Inflammatory macrophage treated with lipopolysaccharide for 1 hour (primary cell): ENCODE measurements around the gene U2AF1L4.
"Not testable (repeated sequence)": the region's sequence is repeated elsewhere in the genome, so short reads cannot be mapped to it uniquely, and the experiment has no call there.

Experiments used
- DNase-seq, 2 donors: peaks; one replicate each; pipeline ENCODE4 v3.0.0-alpha.2; 2020 to 2022

Gene U2AF1L4

DNA sequence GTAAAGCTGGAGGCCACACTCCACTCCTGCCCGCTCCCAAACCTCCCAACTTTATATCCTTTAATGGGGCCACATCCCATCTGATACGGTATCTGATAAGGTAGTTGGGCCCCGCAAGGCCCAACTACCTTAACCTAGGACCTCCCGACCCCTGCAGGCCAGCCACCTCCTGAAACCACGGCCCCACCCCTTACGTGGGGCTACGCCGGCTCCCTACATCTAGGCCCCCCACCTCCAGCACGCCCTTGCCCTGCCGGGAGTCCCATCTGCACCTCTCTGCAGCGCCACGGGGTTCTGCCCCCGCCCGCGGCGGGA, 5.2 kb downstream of the U2AF1L4 start:
- no peak for DNase-seq

DNA sequence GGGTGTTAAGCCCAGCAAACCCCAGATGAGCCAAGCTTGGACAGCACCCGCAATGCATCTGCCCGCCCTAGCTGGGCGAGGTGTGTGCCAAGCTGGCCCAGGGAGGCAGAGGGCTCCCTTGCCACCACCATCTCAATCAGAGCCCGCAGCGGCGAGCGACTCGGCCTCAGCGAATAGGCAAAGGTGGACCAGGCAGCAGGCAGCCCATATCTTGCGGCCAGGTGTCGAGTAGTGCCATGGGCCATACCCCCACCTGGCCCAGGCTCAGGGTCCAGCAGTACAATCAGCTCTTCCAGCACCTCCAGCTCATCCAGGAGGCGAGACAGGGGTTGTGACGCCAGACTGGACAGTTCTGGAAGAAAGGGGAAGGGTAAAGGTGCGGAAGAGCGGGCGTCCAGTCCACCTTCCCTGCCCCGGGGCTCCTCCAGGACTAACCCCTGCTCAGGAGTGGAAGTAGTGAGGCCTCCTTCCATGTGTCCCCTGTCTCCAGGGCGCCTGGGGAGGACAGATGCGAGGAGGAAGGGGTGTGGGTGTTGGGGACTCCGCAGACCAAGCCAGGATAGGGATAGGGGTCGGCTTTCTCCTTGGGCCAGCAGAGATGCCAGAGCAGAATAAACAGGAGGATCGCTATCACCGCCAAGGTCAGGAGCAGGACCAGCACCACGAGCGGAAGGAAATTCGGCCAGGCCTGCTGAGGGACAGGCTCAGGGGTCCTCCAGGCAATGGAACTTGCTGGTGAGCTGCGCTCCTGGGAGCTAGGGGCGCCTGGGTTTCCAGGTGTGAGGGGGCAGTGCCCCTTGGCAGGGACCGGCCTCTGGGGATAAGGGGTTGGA, 5.7 kb downstream of the U2AF1L4 start:
- no peak for DNase-seq

DNA sequence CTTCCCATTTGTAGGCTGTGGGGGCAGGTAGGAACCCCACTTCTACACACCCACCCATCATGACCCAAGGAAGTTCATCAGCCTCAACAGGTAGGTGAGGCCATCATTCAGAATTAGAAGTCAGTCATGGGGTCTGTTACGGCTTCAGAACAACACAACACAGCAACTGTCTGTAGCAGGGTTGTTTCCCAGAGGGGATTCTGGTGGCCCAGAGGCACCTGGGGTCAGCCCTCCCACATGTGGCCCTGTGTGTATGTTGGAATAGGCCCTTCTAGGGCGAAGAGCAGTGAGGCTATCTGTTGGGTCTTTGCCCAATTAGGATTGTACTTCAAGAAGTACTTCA, 6.4 kb downstream of the U2AF1L4 start:
- no peak for DNase-seq

DNA sequence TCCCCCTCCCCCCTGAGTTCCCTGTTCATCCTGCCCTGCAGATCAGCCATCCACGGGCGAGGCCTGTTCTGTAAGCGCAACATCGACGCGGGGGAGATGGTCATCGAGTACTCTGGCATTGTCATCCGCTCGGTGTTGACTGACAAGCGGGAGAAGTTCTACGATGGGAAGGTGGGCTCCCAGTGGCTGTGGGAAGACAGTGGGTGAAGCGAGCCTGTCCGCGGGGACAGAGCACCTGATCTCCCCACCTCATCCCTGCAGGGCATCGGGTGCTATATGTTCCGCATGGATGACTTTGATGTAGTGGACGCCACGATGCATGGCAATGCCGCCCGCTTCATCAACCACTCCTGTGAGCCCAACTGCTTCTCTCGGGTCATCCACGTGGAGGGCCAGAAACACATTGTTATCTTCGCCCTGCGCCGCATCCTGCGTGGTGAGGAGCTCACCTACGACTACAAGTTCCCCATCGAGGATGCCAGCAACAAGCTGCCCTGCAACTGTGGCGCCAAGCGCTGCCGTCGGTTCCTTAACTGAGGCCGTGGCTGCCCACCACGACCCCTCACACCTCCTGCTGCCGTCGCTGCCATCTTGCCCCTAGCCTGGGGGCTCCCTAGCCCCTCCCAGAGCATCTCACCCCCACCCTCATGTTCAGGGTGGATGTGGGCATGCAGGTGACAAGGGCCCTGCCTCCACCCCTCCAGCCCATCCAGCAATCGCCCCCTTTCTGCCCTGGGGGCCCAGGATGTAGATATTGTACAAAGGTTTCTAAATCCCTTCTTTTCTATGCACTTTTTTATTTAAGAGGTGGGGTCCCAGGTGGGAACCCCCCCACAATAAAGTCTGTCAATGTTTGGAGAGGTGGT, 7.0 kb downstream of the U2AF1L4 start:
- DNase-seq = no peak

DNA sequence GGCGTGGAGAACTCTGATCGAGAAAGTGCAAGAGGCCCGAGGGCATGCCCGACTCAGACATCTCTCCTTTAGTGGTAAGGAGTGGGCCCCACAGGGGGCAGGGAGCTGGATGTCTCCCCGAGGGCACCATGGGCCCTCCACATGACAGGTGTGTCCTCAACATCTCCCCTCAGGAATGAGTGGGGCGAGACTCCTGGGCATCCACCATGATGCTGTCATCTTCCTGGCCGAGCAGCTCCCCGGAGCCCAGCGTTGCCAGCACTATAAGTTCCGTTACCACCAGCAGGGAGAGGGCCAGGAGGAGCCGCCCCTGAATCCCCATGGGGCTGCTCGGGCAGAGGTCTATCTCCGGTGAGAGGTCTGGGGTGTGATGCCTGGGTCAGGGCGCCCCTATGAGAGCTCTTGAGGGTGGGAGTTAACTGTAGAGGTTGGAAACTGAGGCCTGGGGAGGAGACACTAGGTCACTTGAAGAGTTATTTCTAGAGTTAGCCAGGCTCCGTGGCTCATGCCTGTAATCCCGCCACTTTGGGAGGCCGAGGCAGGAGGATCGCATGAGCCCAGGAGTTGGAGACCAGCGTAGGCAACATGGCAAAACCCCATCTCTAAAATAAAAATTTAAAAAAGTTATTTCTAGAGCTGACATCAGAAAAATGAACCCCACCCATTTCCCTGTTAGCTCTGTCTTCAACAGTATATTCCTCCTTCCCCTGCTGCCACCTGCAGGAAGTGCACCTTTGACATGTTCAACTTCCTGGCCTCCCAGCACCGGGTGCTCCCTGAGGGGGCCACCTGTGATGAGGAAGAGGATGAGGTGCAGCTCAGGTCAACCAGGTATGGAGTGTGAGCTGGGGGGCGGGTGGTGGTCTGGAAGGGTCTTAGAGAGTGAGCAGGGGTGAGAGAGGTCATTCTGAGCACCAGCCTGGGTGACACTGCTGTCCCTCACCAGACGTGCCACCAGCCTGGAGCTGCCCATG, 8.0 kb downstream of the U2AF1L4 start:
- DNase-seq = no peak

DNA sequence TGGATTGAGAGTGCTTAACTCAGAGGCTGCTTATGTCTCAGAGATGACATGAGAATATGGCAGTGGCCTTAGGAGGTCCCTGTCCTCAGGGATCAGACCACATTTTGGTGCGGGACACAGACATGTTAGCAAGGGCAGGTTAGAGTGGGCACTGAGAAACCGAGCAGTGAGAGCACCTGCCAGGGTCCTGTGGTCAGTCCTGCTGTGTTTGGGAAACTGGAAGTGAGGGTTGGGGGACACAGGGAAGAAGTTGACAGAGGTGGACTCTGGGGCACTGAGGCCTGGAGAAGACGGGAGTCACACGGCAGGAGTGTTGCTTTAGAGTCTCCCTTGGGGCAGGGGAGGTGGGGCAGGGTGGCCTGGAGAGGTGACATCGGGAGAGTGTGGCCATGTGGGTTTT, 10.3 kb downstream of the U2AF1L4 start:
- no peak for DNase-seq

DNA sequence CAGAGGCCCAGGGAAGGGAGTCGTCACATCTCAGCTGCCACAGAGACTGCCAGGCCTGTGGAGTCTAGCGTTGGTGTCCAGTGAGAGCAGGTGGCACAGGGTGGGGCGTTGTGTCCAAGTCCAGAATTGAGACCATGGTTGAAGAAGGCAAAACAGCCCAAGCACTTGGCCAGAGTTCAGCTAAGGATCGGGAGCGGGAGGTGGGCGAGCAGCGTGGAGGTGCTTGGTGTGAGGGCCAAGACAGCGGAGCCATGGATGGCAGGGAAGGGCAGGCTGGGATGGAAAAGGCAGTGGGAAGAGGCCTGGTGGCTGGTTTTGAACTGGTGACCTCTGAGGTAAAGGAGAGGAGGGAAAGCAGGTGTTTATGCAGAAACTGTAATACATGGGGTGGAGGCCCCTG, 10.9 kb downstream of the U2AF1L4 start:
- DNase-seq = no peak

DNA sequence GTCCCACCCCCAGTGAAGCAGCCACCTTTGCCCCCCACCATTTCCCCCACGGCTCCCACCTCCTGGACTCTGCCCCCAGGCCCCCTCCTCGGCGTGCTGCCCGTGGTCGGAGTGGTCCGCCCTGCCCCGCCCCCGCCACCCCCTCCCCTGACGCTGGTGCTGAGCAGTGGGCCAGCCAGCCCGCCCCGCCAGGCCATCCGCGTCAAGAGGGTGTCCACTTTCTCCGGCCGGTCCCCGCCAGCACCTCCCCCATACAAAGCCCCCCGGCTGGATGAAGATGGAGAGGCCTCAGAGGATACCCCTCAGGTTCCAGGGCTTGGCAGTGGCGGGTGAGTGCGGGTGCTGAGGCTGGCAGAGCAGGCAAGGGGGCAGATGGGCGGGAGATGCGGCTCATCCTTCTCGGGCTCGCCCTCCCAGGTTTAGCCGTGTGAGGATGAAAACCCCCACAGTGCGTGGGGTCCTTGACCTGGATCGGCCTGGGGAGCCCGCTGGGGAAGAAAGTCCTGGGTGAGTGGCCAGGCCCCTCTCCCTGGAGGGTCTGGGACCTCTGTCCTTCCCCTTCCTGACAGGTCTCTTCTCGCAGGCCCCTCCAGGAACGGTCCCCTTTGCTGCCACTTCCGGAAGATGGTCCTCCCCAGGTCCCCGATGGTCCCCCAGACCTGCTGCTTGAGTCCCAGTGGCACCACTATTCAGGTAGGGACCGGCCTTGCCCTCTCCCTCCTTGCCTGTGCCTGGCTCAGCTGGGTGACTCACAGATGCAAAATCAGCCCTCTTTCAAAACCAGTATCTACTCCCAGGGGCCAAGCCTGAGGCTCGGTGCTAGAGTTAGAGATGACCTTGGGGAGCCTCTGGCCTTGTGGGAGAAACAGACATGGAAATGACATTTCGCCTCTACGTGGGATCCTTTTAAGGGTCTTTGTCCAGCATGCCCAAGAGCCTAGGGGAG, 11.8 kb downstream of the U2AF1L4 start:
- no peak for DNase-seq

DNA sequence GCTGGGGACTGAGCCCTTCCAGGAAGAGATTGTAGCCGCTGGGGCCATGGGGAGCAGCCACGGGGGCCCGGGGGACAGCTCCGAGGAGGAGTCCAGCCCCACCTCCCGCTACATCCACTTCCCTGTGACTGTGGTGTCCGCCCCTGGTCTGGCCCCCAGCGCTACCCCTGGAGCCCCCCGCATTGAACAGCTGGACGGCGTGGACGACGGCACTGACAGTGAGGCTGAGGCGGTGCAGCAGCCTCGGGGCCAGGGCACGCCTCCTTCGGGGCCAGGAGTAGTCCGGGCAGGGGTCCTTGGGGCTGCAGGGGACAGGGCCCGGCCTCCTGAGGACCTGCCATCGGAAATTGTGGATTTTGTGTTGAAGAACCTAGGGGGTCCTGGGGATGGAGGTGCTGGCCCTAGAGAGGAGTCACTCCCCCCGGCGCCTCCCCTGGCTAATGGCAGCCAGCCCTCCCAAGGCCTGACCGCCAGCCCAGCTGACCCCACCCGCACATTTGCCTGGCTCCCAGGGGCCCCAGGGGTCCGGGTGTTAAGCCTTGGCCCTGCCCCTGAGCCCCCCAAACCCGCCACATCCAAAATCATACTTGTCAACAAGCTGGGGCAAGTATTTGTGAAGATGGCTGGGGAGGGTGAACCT, 12.6 kb downstream of the U2AF1L4 start:
- DNase-seq = no peak

DNA sequence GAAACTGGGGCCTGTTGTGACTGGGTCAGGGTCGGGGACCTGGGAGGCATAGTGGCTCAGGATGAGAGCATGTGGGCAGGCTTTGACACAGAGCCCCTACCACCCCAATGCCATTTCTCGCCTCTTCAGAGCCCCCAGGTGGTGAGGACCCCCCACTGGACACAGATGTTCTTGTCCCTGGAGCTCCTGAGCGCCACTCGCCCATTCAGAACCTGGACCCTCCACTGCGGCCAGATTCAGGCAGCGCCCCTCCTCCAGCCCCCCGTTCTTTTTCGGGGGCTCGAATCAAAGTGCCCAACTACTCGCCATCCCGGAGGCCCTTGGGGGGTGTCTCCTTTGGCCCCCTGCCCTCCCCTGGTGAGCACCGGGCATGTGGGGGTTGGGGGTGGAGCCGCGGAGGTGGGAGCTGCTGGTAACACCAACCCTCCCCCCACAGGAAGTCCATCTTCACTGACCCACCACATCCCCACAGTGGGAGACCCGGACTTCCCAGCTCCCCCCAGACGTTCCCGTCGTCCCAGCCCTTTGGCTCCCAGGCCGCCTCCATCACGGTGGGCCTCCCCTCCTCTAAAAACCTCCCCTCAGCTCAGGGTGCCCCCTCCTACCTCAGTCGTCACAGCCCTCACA, 13.3 kb downstream of the U2AF1L4 start:
- no peak for DNase-seq

DNA sequence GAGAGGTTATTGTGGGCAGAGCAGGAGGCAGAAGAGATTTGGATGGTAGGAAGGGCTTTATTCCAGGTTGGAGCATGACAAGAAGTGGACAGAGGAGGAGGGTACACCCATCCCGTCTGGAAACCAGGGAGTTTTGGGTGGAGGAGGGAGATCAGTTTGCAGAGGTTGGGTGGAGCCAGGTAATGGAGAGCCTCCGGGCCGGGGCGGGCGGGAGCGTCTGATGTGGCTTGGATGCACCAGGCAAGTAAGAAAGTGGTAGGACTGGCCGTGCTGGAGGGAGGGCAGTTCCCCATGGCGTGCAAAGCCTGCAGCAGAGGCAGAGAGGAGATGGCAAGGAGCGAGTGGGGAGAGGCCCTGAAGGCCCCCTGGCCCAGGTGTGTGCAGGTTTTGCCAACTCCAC, 13.9 kb downstream of the U2AF1L4 start:
- DNase-seq = no peak

DNA sequence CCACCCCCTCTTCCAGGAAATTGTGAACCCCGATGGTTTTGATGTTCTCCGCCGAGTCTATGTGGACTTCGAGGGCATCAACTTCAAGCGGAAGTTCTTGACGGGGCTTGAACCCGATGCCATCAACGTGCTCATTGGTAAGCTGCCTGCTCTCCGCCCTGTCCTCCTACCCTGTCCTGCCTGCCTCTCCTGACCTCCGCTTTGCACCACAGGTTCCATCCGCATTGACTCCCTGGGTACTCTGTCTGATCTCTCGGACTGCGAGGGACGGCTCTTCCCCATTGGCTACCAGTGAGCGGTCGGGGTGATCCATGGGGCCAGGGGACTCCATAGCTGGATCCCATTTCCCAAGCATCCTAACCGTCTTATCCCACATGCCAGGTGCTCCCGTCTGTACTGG, 14.9 kb downstream of the U2AF1L4 start:
- DNase-seq = no peak

DNA sequence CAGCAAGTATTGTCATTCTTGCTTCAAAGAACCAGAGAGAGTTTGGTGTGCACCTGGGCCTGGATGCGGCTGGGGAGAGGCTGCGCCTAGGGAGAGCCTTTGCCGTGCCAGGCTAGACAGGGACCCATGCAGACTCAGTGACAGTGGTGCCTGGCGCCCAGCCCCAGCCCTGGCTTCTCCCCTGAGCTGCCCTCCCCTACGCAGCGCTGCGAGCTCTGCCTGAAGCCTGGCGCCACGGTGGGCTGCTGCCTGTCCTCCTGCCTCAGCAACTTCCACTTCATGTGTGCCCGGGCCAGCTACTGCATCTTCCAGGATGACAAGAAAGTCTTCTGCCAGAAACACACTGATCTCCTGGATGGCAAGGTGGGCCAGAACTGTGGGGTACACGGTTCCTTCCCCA, 15.5 kb downstream of the U2AF1L4 start:
- DNase-seq = no peak

DNA sequence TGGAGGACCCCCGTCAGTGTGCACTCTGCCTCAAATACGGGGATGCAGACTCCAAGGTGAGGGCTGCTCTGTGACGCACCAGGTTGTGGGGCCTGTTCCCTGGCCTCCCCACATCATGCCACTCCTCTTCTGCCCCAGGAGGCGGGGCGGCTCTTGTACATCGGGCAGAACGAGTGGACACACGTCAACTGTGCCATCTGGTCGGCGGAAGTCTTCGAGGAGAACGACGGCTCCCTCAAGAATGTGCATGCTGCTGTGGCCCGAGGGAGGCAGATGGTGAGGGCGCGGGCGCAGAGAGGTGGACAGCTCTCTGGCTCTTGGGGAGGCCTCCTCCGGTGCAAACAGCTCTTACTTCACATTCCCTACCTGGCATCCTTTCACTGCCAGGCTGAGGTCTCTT, 16.2 kb downstream of the U2AF1L4 start:
- DNase-seq = no peak

DNA sequence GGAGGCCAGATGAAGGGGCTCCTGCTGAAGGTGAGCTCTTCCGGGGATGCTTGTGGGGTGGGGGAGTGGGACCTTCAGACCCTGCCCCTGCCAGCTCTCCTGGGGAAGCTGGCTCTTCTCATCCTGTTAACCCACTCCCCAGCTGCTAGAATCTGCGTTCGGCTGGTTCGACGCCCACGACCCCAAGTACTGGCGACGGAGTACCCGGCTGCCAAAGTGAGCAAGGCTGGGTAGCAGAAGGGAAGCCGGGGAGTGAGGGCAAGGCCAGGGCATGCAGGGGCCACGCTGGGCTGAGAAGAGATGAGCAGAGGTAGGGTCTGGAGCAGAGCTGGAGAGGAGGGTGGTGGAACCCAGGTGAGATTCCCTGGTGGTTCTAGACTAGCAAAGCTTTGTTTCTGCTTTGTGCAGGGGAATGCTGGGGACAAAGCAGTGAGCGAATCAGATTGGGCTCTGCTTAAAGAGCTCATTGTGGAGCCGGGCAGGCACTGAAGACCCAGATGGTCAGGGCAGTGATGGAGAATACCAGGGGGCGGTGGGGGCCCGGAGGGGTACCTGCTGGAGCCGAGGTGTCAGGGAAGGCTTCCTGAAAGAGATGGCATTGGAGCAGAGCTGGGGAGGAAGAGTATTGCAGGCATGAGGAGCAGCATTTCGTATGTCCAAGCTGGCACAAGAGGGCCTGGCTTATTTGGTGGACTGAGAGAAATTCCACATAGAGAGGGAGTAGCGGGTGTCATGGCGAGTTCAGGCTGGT, 17.1 kb downstream of the U2AF1L4 start:
- no peak for DNase-seq

DNA sequence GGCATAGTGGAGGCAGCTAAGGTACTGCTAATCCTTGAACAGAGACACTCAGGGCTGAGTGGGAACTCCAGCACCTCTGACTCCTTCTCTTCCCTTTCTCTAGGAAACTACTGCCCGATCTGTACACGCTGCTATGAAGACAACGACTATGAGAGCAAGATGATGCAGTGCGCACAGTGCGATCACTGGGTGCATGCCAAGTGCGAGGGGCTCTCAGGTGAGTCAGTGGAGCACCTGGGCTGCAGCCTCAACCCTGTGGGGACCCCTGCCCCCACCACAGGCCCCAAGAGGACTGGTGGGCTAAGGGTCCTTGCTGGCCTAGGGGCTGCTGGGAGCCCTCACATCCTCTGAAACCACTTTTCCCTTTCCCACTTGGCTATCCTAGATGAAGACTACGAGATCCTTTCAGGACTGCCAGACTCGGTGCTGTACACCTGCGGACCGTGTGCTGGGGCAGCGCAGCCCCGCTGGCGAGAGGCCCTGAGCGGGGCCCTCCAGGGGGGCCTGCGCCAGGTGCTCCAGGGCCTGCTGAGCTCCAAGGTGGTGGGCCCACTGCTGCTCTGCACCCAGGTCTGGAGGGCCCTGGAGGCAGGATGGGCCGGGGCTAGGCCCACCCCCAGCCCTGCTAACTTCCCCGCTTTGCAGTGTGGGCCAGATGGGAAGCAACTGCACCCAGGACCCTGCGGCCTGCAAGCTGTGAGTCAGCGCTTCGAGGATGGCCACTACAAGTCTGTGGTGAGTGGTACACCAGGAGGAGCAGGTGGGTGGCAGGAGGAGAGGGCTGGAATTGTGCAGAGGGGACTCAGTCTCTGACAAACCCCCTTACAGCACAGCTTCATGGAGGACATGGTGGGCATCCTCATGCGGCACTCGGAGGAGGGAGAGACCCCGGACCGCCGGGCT, 17.9 kb downstream of the U2AF1L4 start:
- no peak for DNase-seq

DNA sequence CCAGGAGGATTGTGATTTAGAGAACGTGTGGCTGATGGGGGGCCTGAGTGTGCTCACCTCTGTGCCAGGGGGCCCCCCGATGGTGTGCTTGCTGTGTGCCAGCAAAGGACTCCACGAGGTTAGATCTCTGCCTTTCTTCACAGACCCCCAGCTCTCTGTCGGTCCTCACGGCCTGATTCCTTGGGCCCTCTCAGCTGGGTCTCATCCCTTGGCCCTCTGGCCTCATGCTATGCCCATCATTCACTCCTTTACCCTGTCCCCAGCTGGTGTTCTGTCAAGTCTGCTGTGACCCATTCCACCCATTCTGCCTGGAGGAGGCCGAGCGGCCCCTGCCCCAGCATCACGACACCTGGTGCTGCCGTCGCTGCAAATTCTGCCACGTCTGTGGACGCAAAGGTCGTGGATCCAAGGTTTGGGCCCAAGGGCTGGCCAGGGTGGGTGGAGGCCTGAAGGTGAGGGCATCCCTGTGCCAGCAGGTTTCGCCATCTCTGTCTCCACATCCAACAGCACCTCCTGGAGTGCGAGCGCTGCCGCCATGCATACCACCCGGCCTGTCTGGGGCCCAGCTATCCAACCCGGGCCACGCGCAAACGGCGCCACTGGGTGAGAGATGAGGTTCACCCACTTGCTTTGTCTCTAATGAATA, 19.9 kb downstream of the U2AF1L4 start:
- DNase-seq = no peak

DNA sequence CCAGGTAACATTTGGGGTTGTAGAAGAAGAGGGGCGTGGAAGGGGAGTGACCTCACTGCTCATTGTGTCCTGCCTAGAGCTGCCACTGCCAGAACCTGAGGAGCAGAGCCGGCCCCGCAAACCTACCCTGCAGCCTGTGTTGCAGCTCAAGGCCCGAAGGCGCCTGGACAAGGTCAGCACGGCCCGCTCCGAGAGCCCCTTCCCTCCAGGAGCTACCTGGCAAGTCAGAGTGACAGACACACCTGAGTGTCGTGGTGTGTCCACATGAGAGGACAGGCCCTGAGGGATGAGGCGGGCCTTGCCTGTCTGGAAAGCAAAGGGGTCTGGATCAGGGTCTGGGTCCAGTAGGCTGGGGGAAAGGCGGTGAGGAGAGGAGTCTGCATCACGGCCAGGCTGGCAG, 20.7 kb downstream of the U2AF1L4 start:
- no peak for DNase-seq

DNA sequence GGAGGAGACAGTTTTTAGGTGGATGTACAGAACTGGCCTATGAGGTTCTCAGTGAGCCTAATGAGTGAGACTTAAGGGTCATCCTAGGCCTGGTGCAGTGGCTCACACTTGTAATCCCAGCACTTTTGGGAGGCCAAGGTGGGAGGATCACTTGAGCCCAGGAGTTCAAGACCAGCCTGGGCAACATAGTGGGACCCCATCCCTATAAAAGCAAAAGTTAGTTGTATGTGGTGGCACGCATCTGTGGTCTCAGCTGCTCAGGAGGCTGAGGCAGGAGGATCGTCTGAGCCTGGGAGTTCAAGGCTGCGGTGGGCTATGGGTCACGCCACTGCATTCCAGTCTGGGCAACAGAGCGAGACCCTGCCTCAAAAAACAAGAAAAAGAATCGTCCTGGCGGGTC, 21.1 kb downstream of the U2AF1L4 start:
- DNase-seq = not testable (repeated sequence)
